ENCODE data around the gene PRKCA.

PRKCA gene

GRCh38 chr17:66843627-66844026, 541.2 kb downstream of the PRKCA start:
- no peaks in the 10 kb centered on the region for H3K4me1 ChIP-seq
- peaks cover 8% of the 10 kb centered on the region; the same call in 1 of the 2 replicates for H3K27me3 ChIP-seq (ENCODE audit: low read depth)
- no peak for DNase-seq (ENCODE audit: low spot score in 2 of 2)

GRCh38 chr17:66847704-66848103, 545.3 kb downstream of the PRKCA start:
- no peak for DNase-seq (ENCODE audit: low spot score in 2 of 2)
- no peaks in the 10 kb centered on the region for H3K4me1 ChIP-seq
- no peak overlapping the region for H3K4me3 ChIP-seq
- H3K36me3 ChIP-seq (replicated peaks), result no peaks in the 10 kb centered on the region
- no peaks in the 10 kb centered on the region for H3K27me3 ChIP-seq (ENCODE audit: low read depth)
- no peaks in the 10 kb centered on the region; the same call in 1 of the 2 replicates for H3K9me3 ChIP-seq
- in situ Hi-C loops (cut with MboI; ENCODE audit: low sequenced_read_pairs), result no loop called here

More at GRCh38 chr17:66843627-66844026, 541.2 kb downstream of the PRKCA start:
- in situ Hi-C loops (cut with MboI; ENCODE audit: low sequenced_read_pairs), result no loop called here
- Histone ChIP-seq H3K9me3 (no peaks in the 10 kb centered on the region; the same call in 1 of the 2 replicates), H3K36me3 (replicated peaks) (no peaks in the 10 kb centered on the region), H3K4me3 (no peak overlapping the region)

- Histone ChIP-seq H3K4me3 (no peak overlapping the region), H3K4me1 (no peaks in the 10 kb centered on the region), H3K27me3 (ENCODE audit: low read depth) (no peaks in the 10 kb centered on the region), H3K9me3 (no peaks in the 10 kb centered on the region; the same call in 1 of the 2 replicates), H3K36me3 (replicated peaks) (no peaks in the 10 kb centered on the region)
- in situ Hi-C loops (cut with MboI; ENCODE audit: low sequenced_read_pairs), result no loop called here
- no peak for DNase-seq (ENCODE audit: low spot score in 2 of 2)
Observed at GRCh38 chr17:66848496-66848895, 546.1 kb downstream of the PRKCA start.

DNA sequence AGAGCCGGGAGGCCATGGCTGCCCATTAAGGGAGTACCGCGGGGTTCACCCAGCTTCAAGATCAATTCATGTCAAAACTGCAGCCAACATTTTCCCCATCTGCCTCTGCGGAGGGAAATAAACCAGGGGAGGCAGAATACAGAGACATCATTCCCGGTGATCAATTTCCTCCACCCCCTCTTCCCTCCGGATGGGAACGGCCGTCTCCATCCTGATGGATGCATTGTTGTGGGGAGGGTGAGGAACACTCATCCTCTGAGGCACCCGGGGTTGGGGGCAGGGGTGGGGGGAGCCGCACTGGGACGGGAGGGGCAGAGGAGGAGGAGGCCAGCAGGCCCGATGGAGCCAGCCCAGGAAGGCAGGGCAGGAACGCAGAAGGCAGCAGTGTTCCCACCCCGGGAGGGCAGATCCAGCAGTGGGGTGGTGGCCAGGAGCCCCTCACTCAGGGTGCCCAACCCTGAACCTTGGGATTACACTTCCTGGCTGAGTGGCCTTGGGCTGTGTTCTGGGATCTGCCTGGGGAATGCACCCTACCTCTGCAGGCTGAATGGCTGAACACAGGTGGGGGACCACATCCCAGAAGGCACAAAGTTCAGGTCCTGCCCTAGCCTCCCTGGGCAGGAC, 546.7 kb downstream of the PRKCA start:
- in situ Hi-C loops (cut with MboI; ENCODE audit: low sequenced_read_pairs), result no loop called here
- H3K4me1 ChIP-seq, result no peaks in the 10 kb centered on the region
- no peak overlapping the region for H3K4me3 ChIP-seq
- H3K9me3 ChIP-seq, result no peaks in the 10 kb centered on the region; the same call in 1 of the 2 replicates
- no peaks in the 10 kb centered on the region for H3K27me3 ChIP-seq (ENCODE audit: low read depth)
- no peaks in the 10 kb centered on the region for H3K36me3 ChIP-seq (replicated peaks)
- DNase-seq (ENCODE audit: low spot score in 2 of 2), result no peak

- H3K36me3 ChIP-seq (replicated peaks), result no peaks in the 10 kb centered on the region
- H3K4me1 ChIP-seq, result no peaks in the 10 kb centered on the region
- no peaks in the 10 kb centered on the region; the same call in 1 of the 2 replicates for H3K9me3 ChIP-seq
- in situ Hi-C loops (cut with MboI; ENCODE audit: low sequenced_read_pairs), result no loop called here
- no peak for DNase-seq (ENCODE audit: low spot score in 2 of 2)
- H3K4me3 ChIP-seq, result no peak overlapping the region
- H3K27me3 ChIP-seq (ENCODE audit: low read depth), result no peaks in the 10 kb centered on the region
Observed at GRCh38 chr17:66849851-66850580, 547.6 kb downstream of the PRKCA start.

GRCh38 chr17:66850692-66851091, 548.3 kb downstream of the PRKCA start:
- in situ Hi-C loops (cut with MboI; ENCODE audit: low sequenced_read_pairs), result no loop called here
- no peaks in the 10 kb centered on the region; the same call in 1 of the 2 replicates for H3K9me3 ChIP-seq
- H3K36me3 ChIP-seq (replicated peaks), result no peaks in the 10 kb centered on the region

GRCh38 chr17:66855204-66855603, 552.8 kb downstream of the PRKCA start:
- in situ Hi-C loops (cut with MboI; ENCODE audit: low sequenced_read_pairs), result no loop called here
- no peak overlapping the region for H3K4me3 ChIP-seq
- peak in 1 of 2 experiments; percentile 73 for DNase-seq (ENCODE audit: low spot score in 2 of 2)

More at GRCh38 chr17:66850692-66851091, 548.3 kb downstream of the PRKCA start:
- H3K4me1 ChIP-seq, result no peaks in the 10 kb centered on the region
- H3K4me3 ChIP-seq, result no peak overlapping the region
- H3K27me3 ChIP-seq (ENCODE audit: low read depth), result no peaks in the 10 kb centered on the region
- no peak for DNase-seq (ENCODE audit: low spot score in 2 of 2)

DNA sequence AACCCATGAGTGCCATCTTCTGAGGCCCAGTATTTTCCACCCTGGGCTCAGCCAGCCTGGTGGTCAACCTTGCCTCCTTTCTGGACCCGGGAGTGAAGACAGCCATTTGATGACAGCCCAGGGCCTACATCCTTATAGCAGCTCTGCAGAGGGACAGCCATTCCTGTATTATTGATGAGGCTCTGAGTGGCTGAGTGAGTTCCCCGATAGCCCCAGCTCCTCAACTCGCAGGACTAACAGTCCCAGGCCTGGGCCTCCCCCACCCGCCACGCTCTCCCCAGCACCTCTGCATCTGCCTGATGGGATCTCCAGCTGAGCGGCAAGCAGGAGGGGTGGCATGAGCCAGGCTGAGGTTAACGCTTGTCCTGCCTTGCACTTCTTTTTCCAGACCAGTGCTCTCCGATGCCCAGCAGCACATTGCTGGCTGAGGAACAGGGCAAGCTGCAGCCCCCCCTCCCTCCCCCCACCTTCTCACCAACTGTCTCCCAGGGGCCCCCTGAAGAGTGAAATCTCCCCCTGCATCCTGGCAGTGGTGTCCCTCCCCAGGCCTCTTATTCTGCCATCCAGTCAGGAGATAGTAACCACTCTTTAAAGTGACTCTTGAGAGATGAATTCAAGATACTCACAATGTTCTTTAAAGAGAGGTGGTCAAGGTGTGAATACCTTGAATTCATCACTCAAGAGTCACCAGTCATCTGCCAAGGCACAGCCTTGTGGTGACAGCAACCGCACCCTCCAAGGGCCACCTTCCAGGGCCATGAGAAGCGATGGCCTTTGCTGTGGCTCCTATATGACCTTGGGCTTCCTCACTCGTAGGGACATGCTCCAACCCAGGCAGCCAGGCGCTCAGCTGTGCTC, 556.0 kb downstream of the PRKCA start:
- H3K9me3 ChIP-seq, result no peaks in the 10 kb centered on the region
- no peaks in the 10 kb centered on the region for H3K36me3 ChIP-seq (replicated peaks)
- in situ Hi-C loops (cut with MboI; ENCODE audit: low sequenced_read_pairs), result no loop called here

More at GRCh38 chr17:66855204-66855603, 552.8 kb downstream of the PRKCA start:
- H3K9me3 ChIP-seq, result no peaks in the 10 kb centered on the region
- no peaks in the 10 kb centered on the region for H3K27me3 ChIP-seq (ENCODE audit: low read depth)
- H3K4me1 ChIP-seq, result no peaks in the 10 kb centered on the region
- H3K36me3 ChIP-seq (replicated peaks), result no peaks in the 10 kb centered on the region

GRCh38 chr17:66859353-66859752, 556.9 kb downstream of the PRKCA start:
- Histone ChIP-seq H3K36me3 (replicated peaks) (no peaks in the 10 kb centered on the region), H3K9me3 (no peaks in the 10 kb centered on the region), H3K27me3 (ENCODE audit: low read depth) (no peaks in the 10 kb centered on the region), H3K4me3 (no peak overlapping the region), H3K4me1 (no peaks in the 10 kb centered on the region)
- in situ Hi-C loops (cut with MboI; ENCODE audit: low sequenced_read_pairs), result no loop called here
- no peak for DNase-seq (ENCODE audit: low spot score in 2 of 2)

More for the DNA sequence above, 556.0 kb downstream of the PRKCA start:
- Histone ChIP-seq H3K4me3 (no peak overlapping the region), H3K4me1 (no peaks in the 10 kb centered on the region), H3K27me3 (ENCODE audit: low read depth) (no peaks in the 10 kb centered on the region)
- DNase-seq (ENCODE audit: low spot score in 2 of 2), result no peak

- in situ Hi-C loops (cut with MboI; ENCODE audit: low sequenced_read_pairs), result no loop called here
- DNase-seq (ENCODE audit: low spot score in 2 of 2), result no peak
- H3K36me3 ChIP-seq (replicated peaks), result no peaks in the 10 kb centered on the region
- no peak overlapping the region for H3K4me3 ChIP-seq
- H3K9me3 ChIP-seq, result no peaks in the 10 kb centered on the region
- no peaks in the 10 kb centered on the region for H3K27me3 ChIP-seq (ENCODE audit: low read depth)
- H3K4me1 ChIP-seq, result no peaks in the 10 kb centered on the region
Observed at GRCh38 chr17:66860204-66860603, 557.8 kb downstream of the PRKCA start.
